ENCODE results near the gene GRIA1.

GRCh38 chr5:153584960-153585359 is 94.5 kb downstream of the GRIA1 start:
- no peak for TF ChIP-seq POLR2A (IDR thresholded peaks at IDR 0.05)
- TF ChIP-seq, protein P1, sequence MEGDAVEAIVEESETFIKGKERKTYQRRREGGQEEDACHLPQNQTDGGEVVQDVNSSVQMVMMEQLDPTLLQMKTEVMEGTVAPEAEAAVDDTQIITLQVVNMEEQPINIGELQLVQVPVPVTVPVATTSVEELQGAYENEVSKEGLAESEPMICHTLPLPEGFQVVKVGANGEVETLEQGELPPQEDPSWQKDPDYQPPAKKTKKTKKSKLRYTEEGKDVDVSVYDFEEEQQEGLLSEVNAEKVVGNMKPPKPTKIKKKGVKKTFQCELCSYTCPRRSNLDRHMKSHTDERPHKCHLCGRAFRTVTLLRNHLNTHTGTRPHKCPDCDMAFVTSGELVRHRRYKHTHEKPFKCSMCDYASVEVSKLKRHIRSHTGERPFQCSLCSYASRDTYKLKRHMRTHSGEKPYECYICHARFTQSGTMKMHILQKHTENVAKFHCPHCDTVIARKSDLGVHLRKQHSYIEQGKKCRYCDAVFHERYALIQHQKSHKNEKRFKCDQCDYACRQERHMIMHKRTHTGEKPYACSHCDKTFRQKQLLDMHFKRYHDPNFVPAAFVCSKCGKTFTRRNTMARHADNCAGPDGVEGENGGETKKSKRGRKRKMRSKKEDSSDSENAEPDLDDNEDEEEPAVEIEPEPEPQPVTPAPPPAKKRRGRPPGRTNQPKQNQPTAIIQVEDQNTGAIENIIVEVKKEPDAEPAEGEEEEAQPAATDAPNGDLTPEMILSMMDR (IDR thresholded peaks at IDR 0.05) = no peak

Measured in gastroesophageal sphincter (tissue), 3 donors.